Measurements from ENCODE around the gene BMPR1B. TPM values are rescaled to one million over a fixed set of nuclear protein-coding genes. Genes with fewer than 3 reads are reported as not detected.

The BMPR1B gene
- total RNA-seq, 1 experiment from 2014 or later = 0.35 TPM

DNA sequence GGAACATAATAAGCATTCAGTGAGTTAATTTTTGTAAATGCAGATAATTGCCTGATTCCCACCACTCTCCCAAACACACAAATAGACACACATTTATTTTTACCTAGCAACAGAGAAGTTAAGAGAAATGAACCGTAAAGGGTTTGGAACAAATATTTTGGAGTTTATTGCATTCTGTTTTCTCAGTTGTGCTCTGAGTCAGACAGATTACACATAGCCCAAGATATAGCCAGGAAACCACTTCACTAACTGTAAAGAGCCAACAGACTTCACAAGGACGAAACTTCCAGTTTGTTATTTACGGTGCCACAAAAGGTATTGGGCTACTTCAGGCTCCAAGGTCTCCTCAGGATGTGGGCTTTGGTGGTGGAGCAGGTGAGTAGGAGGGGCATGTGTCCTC, 217.0 kb downstream of the BMPR1B start:
- H3K27ac Mint-ChIP-seq = 0 out of 7 replicates have a peak overlapping the region, but pooled peaks of 1 of the 3 experiments have one; percentile 51

More for the DNA sequence above, 217.0 kb downstream of the BMPR1B start:
- Histone ChIP-seq H3K4me1 (ENCODE audit: insufficient read depth, low read length) (no peaks in the 10 kb centered on the region; the same call in 1 of the 2 replicates), H3K79me1 (ENCODE audit: insufficient read depth, low read depth, low read length, poor library complexity, severe bottlenecking) (no peaks in the 10 kb centered on the region), H2AFZ (ENCODE audit: low read length) (no peak overlapping the region), H2BK15ac (ENCODE audit: low read depth, low read length) (no peak overlapping the region), H4K5ac (ENCODE audit: insufficient read length, low read depth, low read length) (no peak overlapping the region), H3K23ac (ENCODE audit: insufficient read length, low read depth, low read length) (no peak overlapping the region), H3K79me2 (ENCODE audit: insufficient read depth, low read length) (no peaks in the 10 kb centered on the region), H3T11ph (ENCODE audit: low read length) (no peak overlapping the region), H2BK12ac (ENCODE audit: insufficient read length, low read depth, low read length) (no peak overlapping the region), H3K18ac (ENCODE audit: insufficient read length, low read depth, low read length) (no peak overlapping the region), H2AK5ac (ENCODE audit: insufficient read length, low read length) (no peak overlapping the region), H4K20me1 (ENCODE audit: control insufficient read depth, insufficient read depth, insufficient read length) (no peaks in the 10 kb centered on the region), H3K27me3 (ENCODE audit: insufficient read depth, low read length) (no peaks in the 10 kb centered on the region), H3K4me2 (ENCODE audit: insufficient read depth, insufficient read length, low read length) (no peak overlapping the region), H3K9me3 (ENCODE audit: control insufficient read depth, low read depth, low read length) (no peaks in the 10 kb centered on the region), H2BK20ac (ENCODE audit: low read depth, low read length, poor library complexity, severe bottlenecking) (no peak overlapping the region), H4K91ac (ENCODE audit: insufficient read length, low read depth, low read length) (no peak overlapping the region), H2BK5ac (ENCODE audit: insufficient read length, low read length) (no peak overlapping the region), H3K27ac (ENCODE audit: insufficient read length, low read depth, low read length) (no peak overlapping the region), H3K56ac (ENCODE audit: insufficient read length, low read depth, low read length) (no peak overlapping the region), H2BK120ac (ENCODE audit: low read depth, low read length, poor library complexity, severe bottlenecking) (no peak overlapping the region), H3K14ac (ENCODE audit: insufficient read depth, low read length) (no peak overlapping the region), H4K8ac (replicated peaks; ENCODE audit: insufficient read length, low read depth, low read length) (no peak overlapping the region), H3K9ac (ENCODE audit: extremely low read depth, insufficient read length, low read length) (no peak overlapping the region), H3K23me2 (ENCODE audit: insufficient read length, low read depth, low read length, poor library complexity, severe bottlenecking) (no peaks in the 10 kb centered on the region), H3K4ac (ENCODE audit: low read depth, low read length) (no peak overlapping the region)
- DNase-seq = no peak
- TF ChIP-seq, protein P1, sequence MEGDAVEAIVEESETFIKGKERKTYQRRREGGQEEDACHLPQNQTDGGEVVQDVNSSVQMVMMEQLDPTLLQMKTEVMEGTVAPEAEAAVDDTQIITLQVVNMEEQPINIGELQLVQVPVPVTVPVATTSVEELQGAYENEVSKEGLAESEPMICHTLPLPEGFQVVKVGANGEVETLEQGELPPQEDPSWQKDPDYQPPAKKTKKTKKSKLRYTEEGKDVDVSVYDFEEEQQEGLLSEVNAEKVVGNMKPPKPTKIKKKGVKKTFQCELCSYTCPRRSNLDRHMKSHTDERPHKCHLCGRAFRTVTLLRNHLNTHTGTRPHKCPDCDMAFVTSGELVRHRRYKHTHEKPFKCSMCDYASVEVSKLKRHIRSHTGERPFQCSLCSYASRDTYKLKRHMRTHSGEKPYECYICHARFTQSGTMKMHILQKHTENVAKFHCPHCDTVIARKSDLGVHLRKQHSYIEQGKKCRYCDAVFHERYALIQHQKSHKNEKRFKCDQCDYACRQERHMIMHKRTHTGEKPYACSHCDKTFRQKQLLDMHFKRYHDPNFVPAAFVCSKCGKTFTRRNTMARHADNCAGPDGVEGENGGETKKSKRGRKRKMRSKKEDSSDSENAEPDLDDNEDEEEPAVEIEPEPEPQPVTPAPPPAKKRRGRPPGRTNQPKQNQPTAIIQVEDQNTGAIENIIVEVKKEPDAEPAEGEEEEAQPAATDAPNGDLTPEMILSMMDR (conservative IDR thresholded peaks at IDR 0.05) = no peak
- H3K4me1 Mint-ChIP-seq = no peaks in the 10 kb centered on the region
- no CpG with 5 or more reads among the region's 3 CpGs for WGBS (ENCODE audit: extremely low coverage, insufficient read length, low lambda C conversion rate)
- no peaks in the 10 kb centered on the region for H3K36me3 Mint-ChIP-seq (ENCODE audit: insufficient read depth in 1 of 3, low read depth in 3 of 3)
- no peak overlapping the region for H3K4me3 Mint-ChIP-seq
- no peaks in the 10 kb centered on the region for H3K9me3 Mint-ChIP-seq
- H3K27me3 Mint-ChIP-seq (ENCODE audit: low read depth) = no peaks in the 10 kb centered on the region

Measured in H9 (cell line).